Measurements from ENCODE around the gene ACACB. TPM values are rescaled to one million over a fixed set of nuclear protein-coding genes. Genes with fewer than 3 reads are reported as not detected.

ACACB gene
- total and polyA plus RNA-seq, 2 experiments from 2014 or later: 6.2 to 15.4 TPM

DNA sequence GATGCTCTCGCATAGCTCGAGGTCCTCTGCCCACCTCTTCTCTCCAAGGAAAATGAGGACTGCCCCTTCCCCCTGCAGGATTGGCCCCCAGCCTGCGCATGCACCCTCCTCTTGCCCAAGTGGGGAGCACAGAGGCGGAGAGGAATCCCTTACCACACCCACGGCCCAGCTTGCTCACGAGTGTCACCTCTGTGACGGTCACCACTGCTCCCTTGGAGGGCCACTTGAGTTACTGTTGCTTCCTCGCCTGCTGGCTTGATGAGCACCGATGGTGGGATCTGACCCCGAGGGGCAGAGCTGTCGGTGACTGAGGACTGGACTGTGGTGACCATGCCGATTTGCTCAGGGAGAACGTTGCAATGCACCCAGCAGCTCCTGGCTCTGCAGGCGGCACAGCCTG is 151.0 kb downstream of the ACACB start:
- Histone ChIP-seq H3K27me3 (ENCODE audit: insufficient read depth) (no peaks in the 10 kb centered on the region), H3F3A (replicated peaks; ENCODE audit: low read depth) (no peaks in the 10 kb centered on the region), H3K4me1 (ENCODE audit: insufficient read depth) (no peaks in the 10 kb centered on the region), H3K36me3 (ENCODE audit: insufficient read depth) (no peaks in the 10 kb centered on the region), H3K4me2 (no peak overlapping the region), H2AFZ (no peak overlapping the region), H3K79me2 (replicated peaks; ENCODE audit: insufficient read depth) (no peaks in the 10 kb centered on the region), H3K4me3 (no peak overlapping the region), H4K20me1 (replicated peaks; ENCODE audit: insufficient read depth) (no peaks in the 10 kb centered on the region), H3K9me2 (ENCODE audit: insufficient read depth) (no peaks in the 10 kb centered on the region), H3K27ac (ENCODE audit: low read depth) (no peak overlapping the region)
- H3K4me1 Mint-ChIP-seq: peaks cover 7% of the 10 kb centered on the region; the same call in 2 of the 3 replicates
- DNase-seq (ENCODE audit: low spot score) (no peak), ATAC-seq (no peak)
- peaks cover 7% of the 10 kb centered on the region for H3K27me3 Mint-ChIP-seq (ENCODE audit: insufficient read depth, low read depth, poor library complexity)
- TF ChIP-seq ZNF331 (CRISPR knock-in tag; IDR thresholded peaks at IDR 0.05; ENCODE audit: low read depth) (no peak), REST (IDR thresholded peaks at IDR 0.05; ENCODE audit: unreplicated experiment) (no peak), CTCF (conservative IDR thresholded peaks at IDR 0.05; ENCODE audit: low read depth in 2 of 2) (no peak), CREB1 (CRISPR knock-in tag; IDR thresholded peaks at IDR 0.05; ENCODE audit: low read depth) (no peak), STAT1 (IDR thresholded peaks at IDR 0.05; ENCODE audit: unreplicated experiment) (no peak), JUNB (IDR thresholded peaks at IDR 0.05; ENCODE audit: unreplicated experiment) (no peak), ZNF114 (CRISPR knock-in tag; IDR thresholded peaks at IDR 0.05) (no peak), EZH2 (IDR thresholded peaks at IDR 0.05; ENCODE audit: low read depth, unreplicated experiment) (no peak), EZH2phosphoT487 (IDR thresholded peaks at IDR 0.05; ENCODE audit: unreplicated experiment) (no peak), POLR2AphosphoS5 (IDR thresholded peaks at IDR 0.05; ENCODE audit: low read depth) (no peak), ZNF462 (CRISPR knock-in tag; IDR thresholded peaks at IDR 0.05) (no peak), NANOG (IDR thresholded peaks at IDR 0.05; ENCODE audit: borderline replicate concordance) (no peak)
- TF ChIP-seq, protein P1, sequence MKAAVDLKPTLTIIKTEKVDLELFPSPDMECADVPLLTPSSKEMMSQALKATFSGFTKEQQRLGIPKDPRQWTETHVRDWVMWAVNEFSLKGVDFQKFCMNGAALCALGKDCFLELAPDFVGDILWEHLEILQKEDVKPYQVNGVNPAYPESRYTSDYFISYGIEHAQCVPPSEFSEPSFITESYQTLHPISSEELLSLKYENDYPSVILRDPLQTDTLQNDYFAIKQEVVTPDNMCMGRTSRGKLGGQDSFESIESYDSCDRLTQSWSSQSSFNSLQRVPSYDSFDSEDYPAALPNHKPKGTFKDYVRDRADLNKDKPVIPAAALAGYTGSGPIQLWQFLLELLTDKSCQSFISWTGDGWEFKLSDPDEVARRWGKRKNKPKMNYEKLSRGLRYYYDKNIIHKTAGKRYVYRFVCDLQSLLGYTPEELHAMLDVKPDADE (IDR thresholded peaks at IDR 0.05): no peak
- no peak overlapping the region for H3K4me3 Mint-ChIP-seq
- peaks cover 6% of the 10 kb centered on the region for H3K36me3 Mint-ChIP-seq (ENCODE audit: low read depth)
- H3K9me3 Mint-ChIP-seq: peaks cover 8% of the 10 kb centered on the region; the same call in 2 of the 3 replicates
- H3K27ac Mint-ChIP-seq: no peak overlapping the region

Measured in GM23338 (cell line).